GM06990 (cell line): ENCODE measurements around the gene FOXJ3.

ENCODE experiments used
- DNase-seq: peaks from one replicate; pipeline ENCODE4 v3.0.0-alpha.2; 2011; ENCODE audit not compliant: insufficient read length; ENCODE audit errors: extremely low read depth
- H3K27me3 ChIP-seq: replicated peaks from 2 replicates; pipeline ENCODE4 v1.6.0; 2011; ENCODE audit warnings: low read length; ENCODE audit not compliant: control insufficient read depth, insufficient read depth
- H3K36me3 ChIP-seq: 2 replicates; pipeline ENCODE4 v1.5.1; 2011; ENCODE audit warnings: low read length; ENCODE audit not compliant: control insufficient read depth, insufficient read depth
- H3K4me3 ChIP-seq: replicated peaks from 2 replicates; pipeline ENCODE4 v1.5.1; 2011; ENCODE audit warnings: low read depth, mild to moderate bottlenecking, control low read depth, low read length
- CTCF ChIP-seq: IDR thresholded peaks from 2 replicates; pipeline ENCODE4 v1.5.1; 2011; ENCODE audit warnings: low read length, control low read depth, mild to moderate bottlenecking, inconsistent platforms; ENCODE audit not compliant: insufficient read depth, poor library complexity, severe bottlenecking

The FOXJ3 gene

GRCh38 chr1:42333662-42334239 lies 1.3 kb downstream of the FOXJ3 start:
- Histone ChIP-seq H3K27me3 (no peaks in the 10 kb centered on the region), H3K36me3 (no peaks in the 10 kb centered on the region; the same call in 1 of the 2 replicates), H3K4me3 (peak overlapping the region; percentile 89)
- DNase-seq, result no peak
- TF ChIP-seq CTCF, result no peak

- DNase-seq, result no peak
- H3K4me3 ChIP-seq, result peak overlapping the region; percentile 89
- H3K36me3 ChIP-seq, result no peaks in the 10 kb centered on the region; the same call in 1 of the 2 replicates
- no peaks in the 10 kb centered on the region for H3K27me3 ChIP-seq
- no peak for TF ChIP-seq CTCF
Observed at GRCh38 chr1:42332877-42333276, 2.2 kb downstream of the FOXJ3 start.

GRCh38 chr1:42330215-42330614 lies 4.8 kb downstream of the FOXJ3 start:
- no peak for DNase-seq
- Histone ChIP-seq H3K36me3 (no peaks in the 10 kb centered on the region; the same call in 1 of the 2 replicates), H3K27me3 (no peaks in the 10 kb centered on the region), H3K4me3 (no peak overlapping the region)
- TF ChIP-seq CTCF, result no peak

- no peak for TF ChIP-seq CTCF
- no peak for DNase-seq
- no peaks in the 10 kb centered on the region for H3K27me3 ChIP-seq
- no peak overlapping the region for H3K4me3 ChIP-seq
- H3K36me3 ChIP-seq, result no peaks in the 10 kb centered on the region; the same call in 1 of the 2 replicates
Observed at GRCh38 chr1:42328916-42329496, 6.0 kb downstream of the FOXJ3 start.

GRCh38 chr1:42328047-42328625 lies 6.9 kb downstream of the FOXJ3 start:
- Histone ChIP-seq H3K27me3 (no peaks in the 10 kb centered on the region), H3K36me3 (no peaks in the 10 kb centered on the region; the same call in 1 of the 2 replicates), H3K4me3 (no peak overlapping the region)
- no peak for DNase-seq
- TF ChIP-seq CTCF, result no peak
